Spleen (tissue), 11 donors: ENCODE data around the gene TSPAN14. TPM values are rescaled to one million over a fixed set of nuclear protein-coding genes. Genes with fewer than 3 reads are reported as not detected.

ENCODE experiments used
- DNase-seq: peaks from one replicate; pipeline ENCODE4 v3.0.0-alpha.2; 2020
- H3K27ac ChIP-seq, 8 donors: fragments of 200-600 bp; sonication (generic) in 7 of 8; 1 replicate in 4 of 8; 2 replicates in 4 of 8; pipeline versions ENCODE4 v1.5.0 to v1.8.0; 2016 to 2021; ENCODE audit warnings: inconsistent platforms in 4 of 8, mild to moderate bottlenecking in 4 of 8, moderate library complexity in 1 of 8
- H3K27me3 ChIP-seq, 7 donors: fragments of 200-600 bp; sonication (generic) in 6 of 7; replicated peaks in 1 of 7; 1 replicate in 4 of 7; 2 replicates in 3 of 7; pipeline versions ENCODE4 v1.5.0 to v1.8.0; 2016 to 2021; ENCODE audit warnings: inconsistent platforms in 3 of 7, mild to moderate bottlenecking in 1 of 7
- H3K36me3 ChIP-seq, 6 donors: fragments of 200-600 bp; sonication (generic) in 5 of 6; 1 replicate in 4 of 6; 2 replicates in 2 of 6; pipeline versions ENCODE4 v1.5.0 to v1.8.0; 2016 to 2021; ENCODE audit warnings: inconsistent platforms in 2 of 6
- H3K4me1 ChIP-seq, 6 donors: fragments of 200-600 bp; sonication (generic) in 5 of 6; 1 replicate in 3 of 6; 2 replicates in 3 of 6; pipeline versions ENCODE4 v1.5.0 to v1.8.0; 2016 to 2021; ENCODE audit warnings: inconsistent platforms in 3 of 6
- H3K4me3 ChIP-seq, 8 donors: fragments of 200-600 bp; sonication (generic) in 7 of 8; 1 replicate in 4 of 8; 2 replicates in 4 of 8; pipeline versions ENCODE4 v1.5.0 to v1.8.0; 2016 to 2021; ENCODE audit warnings: inconsistent platforms in 4 of 8, mild to moderate bottlenecking in 4 of 8, moderate library complexity in 2 of 8
- H3K9me3 ChIP-seq, 8 donors: fragments of 200-600 bp; sonication (generic) in 7 of 8; 1 replicate in 4 of 8; 2 replicates in 4 of 8; pipeline versions ENCODE4 v1.5.0 to v1.8.0; 2016 to 2021; ENCODE audit warnings: inconsistent platforms in 4 of 8
- CTCF ChIP-seq, 11 experiments: fragments of 200-600 bp in 7 of 11; fragments of 450-650 bp in 4 of 11; sonication (generic) in 4 of 11; IDR thresholded peaks in 8 of 11; conservative IDR thresholded peaks in 3 of 11; 1 replicate in 7 of 11; 2 replicates in 4 of 11; pipeline versions ENCODE4 v1.4.0 to v1.8.0; 2016 to 2021; ENCODE audit warnings: antibody characterized with exemption in 11 of 11, inconsistent platforms in 4 of 11, mild to moderate bottlenecking in 1 of 11
- POLR2A ChIP-seq, 3 donors: fragments of 450-650 bp; IDR thresholded peaks; one replicate each; pipeline ENCODE4 v1.5.1; 2017; ENCODE audit warnings: antibody characterized with exemption in 3 of 3, mild to moderate bottlenecking in 1 of 3
- POLR2AphosphoS5 ChIP-seq, 3 donors: sonication (generic); formaldehyde crosslinking; IDR thresholded peaks; one replicate each; pipeline ENCODE4 v1.5.1; 2017; ENCODE audit warnings: antibody characterized with exemption in 3 of 3
- WGBS, 5 donors: extraction: QIAGEN DNeasy Blood & Tissue Kit in 3 of 5; methylation state at CpG; one replicate each; pipeline versions ENCODE4 v1.1.5 to v1.1.7; 2013 to 2018; 5-methylcytosine and 5-hydroxymethylcytosine counted together
- intact Hi-C: fragments of 100-400 bp; cut with DNase I; formaldehyde crosslinking; loops from one replicate; pipeline ENCODE4 v1.15.0; 2023; ENCODE audit warnings: low total_unique reads
- polyA plus RNA-seq, 3 donors: library from polyadenylated mRNA; stranded (reverse); fragments of 200-250 nt; gene quantifications; one replicate each; pipeline ENCODE4 v1.2.1, GENCODE V29; 2013
- total RNA-seq, 7 donors: library from RNA; depleted of rRNA in 3 of 7; stranded (reverse); fragments of >200 nt in 3 of 7; fragmentation: NEBNext Ultra II Directional in 4 of 7; extraction: Animal tissue kit (Norgen Biotek cat#: 25700) in 4 of 7; gene quantifications; one replicate each; pipeline versions ENCODE4 v1.1.0 to v1.2.1, GENCODE V29; 2016 to 2021
- donor health status: healthy with polysubstance abuse.
- donor health status: DM: no; HTN: no; CAD: no; lungs with moderate emphysema.
- donor health status: DM: no; HTN: no; CAD: no.
- donor health status: Bipolar disorder and iron deficiency.
- donor health status: healthy.
- donor health status: DM: no; HTN: no; CAD: no.
- donor health status: DM: yes; HTN: yes; CAD: no.

TSPAN14 gene
- total and polyA plus RNA-seq, 10 donors: 13.3 to 172 (median 108) TPM

GRCh38 chr10:80498833-80499741 is 45.0 kb downstream of the TSPAN14 start:
- Histone ChIP-seq H3K27me3 (no peaks in the 10 kb centered on the region), H3K4me1 (peaks cover 59 to 100% (median 98%) of the 10 kb centered on the region in 6 donors), H3K36me3 (peaks cover 0 to 39% (median 0%) of the 10 kb centered on the region in 6 donors), H3K9me3 (peaks cover 0 to 14% (median 8%) of the 10 kb centered on the region in 8 donors), H3K27ac (peak overlapping the region; percentile 50 to 96 (median 91)), H3K4me3 (peak overlapping the region in 1 of 8 donors; percentile 41)
- peak; percentile 77 to 86 (median 86) for TF ChIP-seq POLR2AphosphoS5 (IDR thresholded peaks at IDR 0.05)
- peak in 2 of 11 experiments; percentile 8 to 21 for TF ChIP-seq CTCF (IDR thresholded peaks at IDR 0.05 in 8 of 11, conservative IDR thresholded peaks at IDR 0.05 in 3 of 11)
- TF ChIP-seq POLR2A (IDR thresholded peaks at IDR 0.05): peak in 1 of 3 donors; percentile 5
- intact Hi-C loops: no loop called here
- 23 to 37% (median 30%) methylated on average over 10 to 14 of the region's 14 CpGs for WGBS, 5 donors
- DNase-seq: peak; percentile 93

- peaks cover 0 to 14% (median 8%) of the 10 kb centered on the region in 8 donors for H3K9me3 ChIP-seq
- no peak for TF ChIP-seq POLR2A (IDR thresholded peaks at IDR 0.05)
- peak in 8 of 11 experiments; percentile 17 to 45 (median 32) for TF ChIP-seq CTCF (IDR thresholded peaks at IDR 0.05 in 8 of 11, conservative IDR thresholded peaks at IDR 0.05 in 3 of 11)
- peak; percentile 28 to 63 (median 53) for TF ChIP-seq POLR2AphosphoS5 (IDR thresholded peaks at IDR 0.05)
- peak overlapping the region in 1 of 8 donors; percentile 41 for H3K4me3 ChIP-seq
- no peaks in the 10 kb centered on the region for H3K27me3 ChIP-seq
- peak; percentile 86 for DNase-seq
- peaks cover 0 to 37% (median 0%) of the 10 kb centered on the region in 6 donors for H3K36me3 ChIP-seq
- WGBS, 5 donors: 55 to 64% (median 60%) methylated on average over 11 to 14 of the region's 14 CpGs
- peaks cover 76 to 100% (median 99%) of the 10 kb centered on the region in 6 donors for H3K4me1 ChIP-seq
- intact Hi-C loops: loop anchor here (5.0 to 10.0 kb wide), 3 partner anchors 38 to 116 kb away; no protein-coding TSS in a partner anchor
- peak overlapping the region in 7 of 8 donors; percentile 83 to 96 (median 91) for H3K27ac ChIP-seq
Measured at GRCh38 chr10:80500572-80501380, 46.7 kb downstream of the TSPAN14 start.

- Histone ChIP-seq H3K27ac (peak overlapping the region in 6 of 8 donors; percentile 83 to 96 (median 93)), H3K9me3 (peaks cover 0 to 7% (median 3%) of the 10 kb centered on the region in 8 donors), H3K27me3 (no peaks in the 10 kb centered on the region), H3K4me1 (peaks cover 76 to 100% (median 98%) of the 10 kb centered on the region in 6 donors), H3K4me3 (no peak overlapping the region), H3K36me3 (peaks cover 0 to 37% (median 0%) of the 10 kb centered on the region in 6 donors)
- TF ChIP-seq POLR2AphosphoS5 (IDR thresholded peaks at IDR 0.05): no peak
- no peak for TF ChIP-seq POLR2A (IDR thresholded peaks at IDR 0.05)
- TF ChIP-seq CTCF (IDR thresholded peaks at IDR 0.05 in 8 of 11, conservative IDR thresholded peaks at IDR 0.05 in 3 of 11): no peak
- 85 to 96% (median 93%) methylated on average over 3 of the region's 3 CpGs for WGBS, 5 donors
- intact Hi-C loops: loop anchor here (5.0 to 10.0 kb wide), 3 partner anchors 39 to 117 kb away; no protein-coding TSS in a partner anchor
- peak; percentile 67 for DNase-seq
Measured at GRCh38 chr10:80501381-80501912, 47.3 kb downstream of the TSPAN14 start.
